ENCODE data around the gene CEPT1. TPM values are rescaled to one million over a fixed set of nuclear protein-coding genes. Genes with fewer than 3 reads are reported as not detected.
"Not testable (repeated sequence)": the region's sequence is repeated elsewhere in the genome, so short reads cannot be mapped to it uniquely, and the experiment has no call there.

Gene CEPT1
- total RNA-seq, result 10 to 100 TPM; 32.2 to 53.8 (median 51.7) TPM

DNA sequence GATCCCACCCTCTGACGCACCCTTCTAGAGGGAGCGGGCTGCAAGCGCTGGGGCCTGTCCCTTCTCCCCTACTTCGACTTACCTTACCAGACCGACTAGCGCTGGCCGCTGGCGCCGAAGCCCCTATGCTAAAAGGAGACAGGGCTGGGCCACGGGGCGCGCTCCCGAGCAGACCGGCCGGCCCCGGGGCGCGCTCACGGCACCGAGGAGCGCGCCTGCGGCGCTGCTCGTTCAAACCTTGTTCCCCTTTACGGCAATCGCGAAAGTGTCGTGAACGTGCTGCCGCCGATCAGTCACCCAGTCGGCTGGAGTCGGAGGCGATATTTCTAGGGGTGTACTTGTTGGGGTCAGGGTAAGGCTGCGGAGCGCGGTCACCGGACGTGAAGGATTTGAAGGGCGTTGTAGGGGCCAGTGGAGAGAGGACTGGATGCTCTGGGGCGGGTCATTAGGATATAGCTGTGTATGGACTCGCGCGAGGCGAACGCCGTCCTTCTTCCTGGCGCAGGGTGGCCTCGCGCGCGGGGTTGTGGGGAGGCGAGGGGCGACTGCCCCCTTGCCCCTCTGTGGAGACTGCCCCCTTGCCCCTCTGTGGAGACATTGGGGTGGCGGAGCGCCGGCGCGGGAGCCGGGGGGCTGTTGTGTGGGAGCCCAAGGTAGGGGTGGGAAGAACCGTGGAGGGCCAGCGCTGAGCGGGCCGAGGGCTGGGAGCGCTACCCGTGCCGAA, at the start of gene CEPT1, which contains the start of gene DRAM2:
CEPT1 (plus strand) TSS at position 268 of the 724 bp plus-strand sequence. CDS start 7,492 bp downstream, outside the sequence.
DRAM2 (minus strand) TSS at position 138 of the 724 bp plus-strand sequence. CDS start 8,539 bp downstream, outside the sequence.
- H3K27ac ChIP-seq, result peak within 1 kb of the TSS; percentile 68 to 92 (median 80)
- peaks cover 9 to 14% of the 10 kb centered on the region in 2 donors for H3K4me1 ChIP-seq
- WGBS, 2 donors, result 1% methylated on average over 23 to 46 of the region's 68 CpGs
- DNase-seq, result peak; percentile 96
- intact Hi-C loops (cut with DNase I), result no loop called here
- no peaks in the 10 kb centered on the region for H3K27me3 ChIP-seq
- H3K36me3 ChIP-seq, result no peaks in the 10 kb centered on the region
- TF ChIP-seq POLR2A (IDR thresholded peaks at IDR 0.05), result peak in 1 of 2 donors; percentile 74
- no peak for TF ChIP-seq CTCF (IDR thresholded peaks at IDR 0.05)
- no peaks in the 10 kb centered on the region for H3K9me3 ChIP-seq
- H3K4me3 ChIP-seq (replicated peaks in 1 of 3), result peak within 1 kb of the TSS; percentile 44 to 73 (median 66)

- H3K4me1 ChIP-seq; intact Hi-C loops (cut with DNase I); H3K27ac ChIP-seq; H3K36me3 ChIP-seq; DNase-seq; H3K4me3 ChIP-seq (replicated peaks in 1 of 3); H3K9me3 ChIP-seq; H3K27me3 ChIP-seq: not testable (repeated sequence)
- 92 to 95% methylated on average over 3 of the region's 3 CpGs for WGBS, 2 donors
Observed at GRCh38 chr1:111095421-111095820, 44.6 kb upstream of the CEPT1 start.

DNA sequence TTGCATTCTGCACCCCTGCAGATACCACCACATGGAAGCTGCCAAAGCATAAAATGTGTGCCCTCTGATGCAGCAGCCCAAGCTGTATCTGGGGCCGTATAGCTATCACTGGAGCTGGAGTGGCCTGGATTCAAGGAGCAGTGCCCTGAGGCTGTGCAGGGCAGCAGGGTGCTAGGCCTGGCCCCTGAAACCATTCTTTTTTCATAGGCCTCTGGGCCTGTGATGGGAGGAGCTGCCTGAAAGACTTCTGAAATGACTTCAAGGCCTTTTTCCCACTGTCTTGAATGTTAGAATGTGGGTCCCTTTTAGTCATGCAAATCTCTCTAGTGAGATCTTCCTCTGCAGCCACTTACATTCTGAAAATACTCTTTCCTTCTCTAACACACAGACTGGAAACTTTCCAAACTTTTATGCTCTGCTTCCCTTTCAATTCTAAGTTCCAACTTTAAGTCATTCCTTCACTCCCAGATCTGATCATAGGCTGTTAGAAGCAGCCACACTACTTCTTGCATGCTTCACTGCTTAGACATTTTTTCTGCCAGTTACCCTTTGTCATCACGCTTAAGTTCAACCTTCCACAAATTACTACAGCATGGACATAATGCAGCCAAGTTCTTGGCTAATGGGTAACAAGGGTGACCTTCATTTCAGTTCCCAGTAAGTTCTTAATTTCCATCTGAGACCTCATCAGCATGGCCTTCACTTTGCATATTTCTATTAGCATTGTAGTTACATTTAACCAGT, 42.5 kb upstream of the CEPT1 start:
- H3K27ac ChIP-seq, result no peak overlapping the region
- no peak for TF ChIP-seq POLR2A (IDR thresholded peaks at IDR 0.05)
- H3K36me3 ChIP-seq, result no peaks in the 10 kb centered on the region
- DNase-seq, result no peak
- 82 to 87% methylated on average over 2 of the region's 2 CpGs for WGBS, 2 donors
- H3K27me3 ChIP-seq, result no peaks in the 10 kb centered on the region
- intact Hi-C loops (cut with DNase I), result no loop called here
- no peaks in the 10 kb centered on the region for H3K4me1 ChIP-seq
- H3K4me3 ChIP-seq (replicated peaks in 1 of 3), result no peak overlapping the region
- H3K9me3 ChIP-seq, result no peaks in the 10 kb centered on the region

DNA sequence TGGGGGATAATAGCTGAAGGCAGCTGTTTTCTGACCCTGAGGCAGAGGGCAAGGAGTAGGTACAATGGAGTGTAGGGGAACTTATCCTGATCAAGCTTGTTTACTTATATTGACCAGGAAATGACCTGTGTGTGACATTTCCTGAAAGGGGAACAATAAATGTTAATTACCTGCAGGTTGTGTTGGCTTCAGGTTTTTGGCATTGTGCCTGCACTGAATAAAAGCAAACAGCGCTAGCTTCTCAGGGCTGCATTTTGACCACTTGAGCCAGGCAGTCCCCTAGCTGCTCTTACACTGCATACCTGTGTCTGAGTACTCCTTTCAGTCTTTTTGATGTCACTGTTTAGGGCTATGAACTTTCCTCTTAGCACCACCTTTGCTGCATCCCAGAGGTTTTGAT, 40.7 kb upstream of the CEPT1 start:
- Histone ChIP-seq H3K27ac (no peak overlapping the region), H3K4me1 (no peaks in the 10 kb centered on the region), H3K4me3 (replicated peaks in 1 of 3) (no peak overlapping the region), H3K9me3 (no peaks in the 10 kb centered on the region), H3K27me3 (no peaks in the 10 kb centered on the region), H3K36me3 (no peaks in the 10 kb centered on the region)
- WGBS, 2 donors, result 74 to 75% methylated on average over 1 of the region's 1 CpG
- intact Hi-C loops (cut with DNase I), result no loop called here
- TF ChIP-seq CTCF (IDR thresholded peaks at IDR 0.05) (no peak), POLR2A (IDR thresholded peaks at IDR 0.05) (no peak)
- no peak for DNase-seq

- no peaks in the 10 kb centered on the region for H3K36me3 ChIP-seq
- 87 to 93% methylated on average over 5 of the region's 5 CpGs for WGBS, 2 donors
- no peaks in the 10 kb centered on the region for H3K27me3 ChIP-seq
- DNase-seq, result no peak
- H3K9me3 ChIP-seq, result no peaks in the 10 kb centered on the region
- H3K27ac ChIP-seq, result no peak overlapping the region
- H3K4me3 ChIP-seq (replicated peaks in 1 of 3), result no peak overlapping the region
- intact Hi-C loops (cut with DNase I), result no loop called here
- no peaks in the 10 kb centered on the region for H3K4me1 ChIP-seq
- no peak for TF ChIP-seq CTCF (IDR thresholded peaks at IDR 0.05)
- no peak for TF ChIP-seq POLR2A (IDR thresholded peaks at IDR 0.05)
Observed at GRCh38 chr1:111101854-111102642, 38.0 kb upstream of the CEPT1 start.

Data from thyroid gland (tissue), 4 donors.